ENCODE results near the gene ZRSR2. TPM values are rescaled to one million over a fixed set of nuclear protein-coding genes. Genes with fewer than 3 reads are reported as not detected.

The ZRSR2 gene
- polyA plus RNA-seq, 1 of the 3 experiments (the other 2 are of a cell fraction) = 14.3 TPM

DNA sequence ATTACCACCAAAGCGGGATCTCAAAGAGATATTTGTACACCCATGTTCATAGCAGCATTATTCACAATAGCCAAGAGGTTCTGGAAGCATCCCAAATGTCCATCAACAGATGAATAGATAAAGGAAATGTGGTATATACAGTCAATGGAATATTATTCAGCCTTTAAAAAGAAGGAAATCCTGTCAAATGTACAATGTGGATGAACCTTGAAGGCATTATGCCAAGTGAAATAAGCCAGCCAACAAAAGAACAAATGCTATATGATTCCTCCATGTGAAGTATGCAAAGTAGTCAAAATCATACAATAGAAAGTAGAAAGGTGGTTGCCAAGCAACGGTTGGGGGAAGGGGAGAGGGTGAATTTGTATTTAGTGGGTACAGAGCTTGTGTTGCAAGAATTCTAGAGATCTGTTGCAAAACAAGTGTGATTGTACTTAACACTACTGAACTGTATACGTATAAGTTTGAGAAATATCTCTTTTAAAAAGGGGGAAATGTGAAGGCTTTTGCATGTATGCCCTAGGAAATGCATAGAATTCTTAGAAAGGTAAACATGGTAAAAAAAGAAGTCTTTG is 5.0 kb upstream of the ZRSR2 start:
- Histone ChIP-seq H4K20me1 (ENCODE audit: insufficient read depth) (no peaks in the 10 kb centered on the region), H3F3A (replicated peaks; ENCODE audit: insufficient read depth) (no peaks in the 10 kb centered on the region), H2AFZ (ENCODE audit: low read depth) (no peak overlapping the region), H3K79me2 (ENCODE audit: insufficient read depth) (no peaks in the 10 kb centered on the region), H3K36me3 (replicated peaks in 1 of 2; ENCODE audit: control insufficient read depth in 1 of 2, insufficient read depth in 2 of 2, low read length in 1 of 2) (peaks cover 11 to 12% of the 10 kb centered on the region in 2 experiments), H3K9ac (no peak overlapping the region), H3K27me3 (ENCODE audit: insufficient read depth) (no peaks in the 10 kb centered on the region), H3K4me3 (ENCODE audit: low read depth in 2 of 2, low read length in 1 of 2) (no peak overlapping the region), H3K9me2 (no peaks in the 10 kb centered on the region), H3K9me3 (no peaks in the 10 kb centered on the region), H3K27ac (ENCODE audit: low read depth in 2 of 2, low read length in 1 of 2) (no peak overlapping the region), H3K4me1 (ENCODE audit: control insufficient read depth in 1 of 2, insufficient read depth in 2 of 2, low read depth in 1 of 2, low read length in 1 of 2) (no peaks in the 10 kb centered on the region; a peak in 1 of 4 replicates), H3K4me2 (no peak overlapping the region)
- POLR2A ChIA-PET = no interaction called here
- TF ChIP-seq CHD2 (IDR thresholded peaks at IDR 0.05; ENCODE audit: low read length, partially characterized antibody) = no peak
- no peak for TF ChIP-seq REST (IDR thresholded peaks at IDR 0.05; ENCODE audit: low read depth, low read length)
- no peak for DNase-seq
- CTCF ChIA-PET = interaction anchor here (0.9 kb wide), 1 partner anchor 35 kb away, joined by 3 read pairs; no protein-coding TSS in a partner anchor
- WGBS (ENCODE audit: low lambda C conversion rate) = 94% methylated on average over 3 of the region's 3 CpGs

- no peaks in the 10 kb centered on the region for H3K9me2 ChIP-seq
- no peak overlapping the region for H3K4me3 ChIP-seq (ENCODE audit: low read depth in 2 of 2, low read length in 1 of 2)
- H3K36me3 ChIP-seq (replicated peaks in 1 of 2; ENCODE audit: control insufficient read depth in 1 of 2, insufficient read depth in 2 of 2, low read length in 1 of 2) = peaks cover 11 to 12% of the 10 kb centered on the region in 2 experiments
- no peak for TF ChIP-seq FOXM1 (IDR thresholded peaks at IDR 0.05; ENCODE audit: low read depth)
- TF ChIP-seq USF2 (IDR thresholded peaks at IDR 0.05; ENCODE audit: borderline replicate concordance, low read depth, low read length) = no peak
- TF ChIP-seq NFIC (IDR thresholded peaks at IDR 0.05; ENCODE audit: borderline replicate concordance) = no peak
- TF ChIP-seq JUND (IDR thresholded peaks at IDR 0.05) = no peak
- TF ChIP-seq SIN3A (IDR thresholded peaks at IDR 0.05; ENCODE audit: borderline replicate concordance, low read depth, low read length) = no peak
- H3K79me2 ChIP-seq (ENCODE audit: insufficient read depth) = peaks cover 5% of the 10 kb centered on the region; the same call in 1 of the 2 replicates
- H3F3A ChIP-seq (replicated peaks; ENCODE audit: insufficient read depth) = peaks cover 7% of the 10 kb centered on the region
- no peak for DNase-seq
- 100% methylated on average over 1 of the region's 3 CpGs for WGBS (ENCODE audit: low lambda C conversion rate)
- no peak overlapping the region for H3K27ac ChIP-seq (ENCODE audit: low read depth in 2 of 2, low read length in 1 of 2)
- H3K4me2 ChIP-seq = no peak overlapping the region
- no peak overlapping the region for H2AFZ ChIP-seq (ENCODE audit: low read depth)
- H4K20me1 ChIP-seq (ENCODE audit: insufficient read depth) = no peaks in the 10 kb centered on the region
- CTCF ChIA-PET = interaction anchor here (1.1 kb wide), 1 partner anchor 11 kb away, joined by 3 read pairs; no protein-coding TSS in a partner anchor
- H3K4me1 ChIP-seq (ENCODE audit: control insufficient read depth in 1 of 2, insufficient read depth in 2 of 2, low read depth in 1 of 2, low read length in 1 of 2) = peaks cover 0 to 3% of the 10 kb centered on the region in 2 experiments; a peak in 1 of 4 replicates
- no peaks in the 10 kb centered on the region for H3K9me3 ChIP-seq
- POLR2A ChIA-PET = no interaction called here
- H3K27me3 ChIP-seq (ENCODE audit: insufficient read depth) = no peaks in the 10 kb centered on the region
- no peak overlapping the region for H3K9ac ChIP-seq
Observed at GRCh38 chrX:15786915-15787314, 3.4 kb upstream of the ZRSR2 start.
